Breast epithelium (tissue), 4 donors: ENCODE results near the gene TRIM23. TPM values are rescaled to one million over a fixed set of nuclear protein-coding genes. Genes with fewer than 3 reads are reported as not detected.

Source experiments
- DNase-seq, 2 donors: peaks; one replicate each; pipeline ENCODE4 v3.0.0-alpha.2; 2019; ENCODE audit warnings: low spot score in 2 of 2
- H3K27ac ChIP-seq, 2 donors: fragments of 200-600 bp; sonication (generic) in 1 of 2; one replicate each; pipeline ENCODE4 v1.5.1; 2016 to 2019; ENCODE audit warnings: mild to moderate bottlenecking in 1 of 2
- H3K27me3 ChIP-seq, 2 donors: fragments of 200-600 bp; sonication (generic) in 1 of 2; one replicate each; pipeline versions ENCODE4 v1.5.1 to v1.6.0; 2017 to 2019; ENCODE audit warnings: control low read depth in 1 of 2, mild to moderate bottlenecking in 1 of 2
- H3K36me3 ChIP-seq: fragments of 200-600 bp; one replicate; pipeline ENCODE4 v1.5.1; 2019
- H3K4me1 ChIP-seq, 2 donors: fragments of 200-600 bp; sonication (generic); one replicate each; pipeline ENCODE4 v1.5.1; 2016 to 2019; ENCODE audit warnings: control low read depth in 1 of 2
- H3K4me3 ChIP-seq, 3 donors: fragments of 200-600 bp; sonication (generic); 1 replicate in 2 of 3; 2 replicates in 1 of 3; pipeline ENCODE4 v1.5.1; 2016 to 2019; ENCODE audit warnings: mild to moderate bottlenecking in 3 of 3, moderate library complexity in 2 of 3
- H3K9me3 ChIP-seq, 2 donors: fragments of 200-600 bp; sonication (generic) in 1 of 2; one replicate each; pipeline ENCODE4 v1.5.1; 2016 to 2019; ENCODE audit warnings: control low read depth in 1 of 2
- POLR2A ChIP-seq: fragments of 450-650 bp; IDR thresholded peaks from one replicate; pipeline ENCODE4 v1.6.1; 2016; ENCODE audit warnings: antibody characterized with exemption, mild to moderate bottlenecking, moderate library complexity
- POLR2AphosphoS5 ChIP-seq, 3 donors: sonication (generic); formaldehyde crosslinking; IDR thresholded peaks; one replicate each; pipeline ENCODE4 v1.6.1; 2017; ENCODE audit warnings: antibody characterized with exemption in 3 of 3
- intact Hi-C: fragments of 100-400 bp; cut with DNase I; formaldehyde crosslinking; loops from one replicate; pipeline ENCODE4 v1.15.1; 2023; ENCODE audit warnings: low total_unique reads
- total RNA-seq, 3 donors: library from RNA; depleted of rRNA; stranded (reverse); fragments of >200 nt; gene quantifications; one replicate each; pipeline ENCODE4 v1.1.0, GENCODE V29; 2016
- TF ChIP-seq, protein P1 (sequence below), 3 donors: fragments of 450-650 bp; IDR thresholded peaks; one replicate each; pipeline ENCODE4 v1.5.1; 2016 to 2017; ENCODE audit warnings: antibody characterized with exemption in 3 of 3, mild to moderate bottlenecking in 3 of 3, moderate library complexity in 3 of 3

TRIM23 gene
- total RNA-seq, 3 donors from 2014 or later, result 15.1 to 28.7 (median 16.2) TPM

DNA sequence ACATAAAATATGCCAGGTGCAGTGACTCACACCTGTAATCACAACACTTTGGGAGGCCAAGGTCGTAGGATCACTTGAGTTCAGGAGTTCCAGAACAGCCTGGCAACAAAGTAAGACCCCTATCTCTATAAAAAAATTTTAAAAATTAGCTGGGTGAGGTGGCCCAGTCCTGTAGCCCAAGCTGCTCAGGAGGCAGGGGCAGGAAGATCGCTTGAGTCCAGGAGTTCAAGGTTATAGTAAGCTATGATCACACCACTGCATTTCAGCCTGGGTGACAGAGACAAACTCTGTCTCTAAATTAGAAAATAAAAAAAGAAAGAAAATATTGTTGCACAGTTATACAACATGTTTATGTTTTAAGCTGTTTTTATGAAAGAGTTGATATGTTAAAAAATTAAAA, 68.0 kb downstream of the TRIM23 start:
- Histone ChIP-seq H3K27ac (no peak overlapping the region), H3K27me3 (no peaks in the 10 kb centered on the region), H3K4me3 (no peak overlapping the region), H3K9me3 (no peaks in the 10 kb centered on the region), H3K4me1 (no peaks in the 10 kb centered on the region), H3K36me3 (no peaks in the 10 kb centered on the region)
- TF ChIP-seq, protein P1, sequence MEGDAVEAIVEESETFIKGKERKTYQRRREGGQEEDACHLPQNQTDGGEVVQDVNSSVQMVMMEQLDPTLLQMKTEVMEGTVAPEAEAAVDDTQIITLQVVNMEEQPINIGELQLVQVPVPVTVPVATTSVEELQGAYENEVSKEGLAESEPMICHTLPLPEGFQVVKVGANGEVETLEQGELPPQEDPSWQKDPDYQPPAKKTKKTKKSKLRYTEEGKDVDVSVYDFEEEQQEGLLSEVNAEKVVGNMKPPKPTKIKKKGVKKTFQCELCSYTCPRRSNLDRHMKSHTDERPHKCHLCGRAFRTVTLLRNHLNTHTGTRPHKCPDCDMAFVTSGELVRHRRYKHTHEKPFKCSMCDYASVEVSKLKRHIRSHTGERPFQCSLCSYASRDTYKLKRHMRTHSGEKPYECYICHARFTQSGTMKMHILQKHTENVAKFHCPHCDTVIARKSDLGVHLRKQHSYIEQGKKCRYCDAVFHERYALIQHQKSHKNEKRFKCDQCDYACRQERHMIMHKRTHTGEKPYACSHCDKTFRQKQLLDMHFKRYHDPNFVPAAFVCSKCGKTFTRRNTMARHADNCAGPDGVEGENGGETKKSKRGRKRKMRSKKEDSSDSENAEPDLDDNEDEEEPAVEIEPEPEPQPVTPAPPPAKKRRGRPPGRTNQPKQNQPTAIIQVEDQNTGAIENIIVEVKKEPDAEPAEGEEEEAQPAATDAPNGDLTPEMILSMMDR (IDR thresholded peaks at IDR 0.05), result no peak
- TF ChIP-seq POLR2AphosphoS5 (IDR thresholded peaks at IDR 0.05) (no peak), POLR2A (no peak)
- no peak for DNase-seq
- intact Hi-C loops, result no loop called here

DNA sequence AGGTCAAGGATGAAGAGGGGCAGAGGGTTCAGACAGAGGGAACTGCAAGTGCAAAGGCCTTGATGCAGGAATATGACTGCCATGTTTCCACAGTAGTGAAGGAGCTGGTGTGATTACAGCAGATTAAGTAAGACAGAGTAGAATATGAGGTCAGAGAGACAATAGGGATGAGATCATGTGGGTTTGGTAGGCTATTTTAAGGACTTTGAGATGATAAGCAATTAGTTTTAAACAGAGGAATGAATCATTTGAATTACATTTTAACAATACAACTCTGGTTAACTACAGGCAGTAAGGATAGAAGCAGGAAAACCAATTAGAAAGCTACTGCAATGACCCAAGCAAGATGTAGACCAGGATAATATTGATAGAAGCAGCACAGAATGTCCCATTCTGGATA, 68.8 kb downstream of the TRIM23 start:
- Histone ChIP-seq H3K27me3 (no peaks in the 10 kb centered on the region), H3K4me1 (no peaks in the 10 kb centered on the region), H3K4me3 (no peak overlapping the region), H3K27ac (no peak overlapping the region), H3K36me3 (no peaks in the 10 kb centered on the region), H3K9me3 (no peaks in the 10 kb centered on the region)
- intact Hi-C loops, result no loop called here
- no peak for DNase-seq
- TF ChIP-seq POLR2AphosphoS5 (IDR thresholded peaks at IDR 0.05) (no peak), POLR2A (no peak)
- TF ChIP-seq, protein P1 (IDR thresholded peaks at IDR 0.05), result no peak

DNA sequence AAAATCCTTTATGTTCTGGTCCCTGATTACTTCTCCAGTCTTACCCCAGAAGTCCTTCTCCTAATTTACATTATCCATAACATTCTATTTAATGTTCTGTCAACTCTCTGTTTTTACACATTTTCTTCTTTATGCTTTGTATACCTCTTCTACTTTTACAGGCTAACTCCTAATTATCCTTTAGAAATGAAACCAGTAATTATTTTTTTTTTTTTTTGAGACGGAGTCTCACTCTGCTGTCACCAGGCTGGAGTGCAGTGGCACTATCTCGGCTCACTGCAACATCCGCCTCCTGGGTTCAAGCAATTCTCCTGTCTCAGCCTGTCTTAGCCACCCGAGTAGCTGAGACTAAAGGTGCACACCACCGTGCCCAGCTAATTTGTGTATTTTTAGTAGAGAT, 70.2 kb downstream of the TRIM23 start:
- no peak overlapping the region for H3K4me3 ChIP-seq
- intact Hi-C loops, result no loop called here
- H3K9me3 ChIP-seq, result no peaks in the 10 kb centered on the region
- H3K4me1 ChIP-seq, result no peaks in the 10 kb centered on the region
- no peak for DNase-seq
- TF ChIP-seq, protein P1 (IDR thresholded peaks at IDR 0.05), result no peak
- TF ChIP-seq POLR2A, result no peak
- TF ChIP-seq POLR2AphosphoS5 (IDR thresholded peaks at IDR 0.05), result no peak
- no peaks in the 10 kb centered on the region for H3K27me3 ChIP-seq
- H3K36me3 ChIP-seq, result no peaks in the 10 kb centered on the region
- no peak overlapping the region for H3K27ac ChIP-seq

DNA sequence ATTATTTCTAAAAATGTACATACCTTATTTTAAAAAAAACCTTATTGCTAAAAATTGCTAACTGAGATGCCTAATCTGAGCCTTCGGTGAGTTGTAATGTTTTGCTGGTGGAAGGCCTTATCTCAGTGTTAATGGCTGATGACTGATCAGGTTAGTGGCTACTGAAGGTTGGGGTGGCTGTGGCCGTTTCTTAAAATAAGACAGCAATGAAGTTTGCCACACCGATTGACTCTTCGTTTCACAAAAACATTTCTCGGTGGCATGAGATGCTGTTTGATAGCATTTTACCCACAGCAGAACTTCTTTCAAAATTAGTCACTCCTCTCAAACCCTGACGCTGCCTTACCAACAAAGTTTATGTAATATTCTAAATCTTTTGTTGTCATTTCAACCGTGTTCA, 75.9 kb downstream of the TRIM23 start:
- no peak overlapping the region for H3K27ac ChIP-seq
- intact Hi-C loops, result no loop called here
- no peaks in the 10 kb centered on the region for H3K27me3 ChIP-seq
- no peaks in the 10 kb centered on the region for H3K36me3 ChIP-seq
- H3K9me3 ChIP-seq, result no peaks in the 10 kb centered on the region
- H3K4me3 ChIP-seq, result no peak overlapping the region
- no peak for DNase-seq
- TF ChIP-seq POLR2A, result no peak
- TF ChIP-seq, protein P1 (IDR thresholded peaks at IDR 0.05), result no peak
- no peak for TF ChIP-seq POLR2AphosphoS5 (IDR thresholded peaks at IDR 0.05)
- H3K4me1 ChIP-seq, result no peaks in the 10 kb centered on the region

DNA sequence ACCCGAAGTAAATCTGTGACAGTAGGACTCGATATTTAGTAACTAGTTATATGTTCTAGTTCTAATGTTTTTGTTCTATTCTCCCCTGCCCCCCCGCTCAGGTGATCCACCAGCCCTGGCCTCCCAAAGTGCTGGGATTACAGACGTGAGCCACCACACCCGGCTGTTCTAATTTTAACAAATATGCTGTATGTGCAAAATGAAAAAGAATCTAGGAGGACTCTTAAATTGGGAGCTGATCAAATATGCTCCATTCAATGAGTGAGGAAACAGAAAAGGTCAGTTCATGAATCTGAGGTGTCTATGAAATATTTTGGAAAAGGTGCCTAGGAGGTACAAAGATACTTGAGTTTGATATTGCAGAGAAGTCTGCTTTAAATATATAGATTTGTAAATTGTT, 78.0 kb downstream of the TRIM23 start:
- no peaks in the 10 kb centered on the region for H3K27me3 ChIP-seq
- intact Hi-C loops, result no loop called here
- no peak overlapping the region for H3K4me3 ChIP-seq
- H3K36me3 ChIP-seq, result no peaks in the 10 kb centered on the region
- TF ChIP-seq POLR2A (no peak), POLR2AphosphoS5 (IDR thresholded peaks at IDR 0.05) (no peak)
- TF ChIP-seq, protein P1 (IDR thresholded peaks at IDR 0.05), result no peak
- H3K4me1 ChIP-seq, result no peaks in the 10 kb centered on the region
- H3K9me3 ChIP-seq, result no peaks in the 10 kb centered on the region
- H3K27ac ChIP-seq, result no peak overlapping the region
- no peak for DNase-seq
